ENCODE measurements around the gene GRIN3B.

GRIN3B gene

GRCh38 chr19:1000095-1000494, at the start of gene GRIN3B (continued):
- TF ChIP-seq, protein P1, sequence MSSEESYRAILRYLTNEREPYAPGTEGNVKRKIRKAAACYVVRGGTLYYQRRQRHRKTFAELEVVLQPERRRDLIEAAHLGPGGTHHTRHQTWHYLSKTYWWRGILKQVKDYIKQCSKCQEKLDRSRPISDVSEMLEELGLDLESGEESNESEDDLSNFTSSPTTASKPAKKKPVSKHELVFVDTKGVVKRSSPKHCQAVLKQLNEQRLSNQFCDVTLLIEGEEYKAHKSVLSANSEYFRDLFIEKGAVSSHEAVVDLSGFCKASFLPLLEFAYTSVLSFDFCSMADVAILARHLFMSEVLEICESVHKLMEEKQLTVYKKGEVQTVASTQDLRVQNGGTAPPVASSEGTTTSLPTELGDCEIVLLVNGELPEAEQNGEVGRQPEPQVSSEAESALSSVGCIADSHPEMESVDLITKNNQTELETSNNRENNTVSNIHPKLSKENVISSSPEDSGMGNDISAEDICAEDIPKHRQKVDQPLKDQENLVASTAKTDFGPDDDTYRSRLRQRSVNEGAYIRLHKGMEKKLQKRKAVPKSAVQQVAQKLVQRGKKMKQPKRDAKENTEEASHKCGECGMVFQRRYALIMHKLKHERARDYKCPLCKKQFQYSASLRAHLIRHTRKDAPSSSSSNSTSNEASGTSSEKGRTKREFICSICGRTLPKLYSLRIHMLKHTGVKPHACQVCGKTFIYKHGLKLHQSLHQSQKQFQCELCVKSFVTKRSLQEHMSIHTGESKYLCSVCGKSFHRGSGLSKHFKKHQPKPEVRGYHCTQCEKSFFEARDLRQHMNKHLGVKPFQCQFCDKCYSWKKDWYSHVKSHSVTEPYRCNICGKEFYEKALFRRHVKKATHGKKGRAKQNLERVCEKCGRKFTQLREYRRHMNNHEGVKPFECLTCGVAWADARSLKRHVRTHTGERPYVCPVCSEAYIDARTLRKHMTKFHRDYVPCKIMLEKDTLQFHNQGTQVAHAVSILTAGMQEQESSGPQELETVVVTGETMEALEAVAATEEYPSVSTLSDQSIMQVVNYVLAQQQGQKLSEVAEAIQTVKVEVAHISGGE (tag by site-specific recombination; conservative IDR thresholded peaks at IDR 0.05; ENCODE audit: low read depth) = peak; percentile 35; the same call in 1 of the 2 replicates
- TF ChIP-seq TSHZ1 (tag by site-specific recombination; IDR thresholded peaks at IDR 0.05; ENCODE audit: borderline replicate concordance) = peak; percentile 47; the same call in 1 of the 2 replicates
- peak; percentile 52 for TF ChIP-seq ZNF654 (tag by site-specific recombination; IDR thresholded peaks at IDR 0.05; ENCODE audit: low read depth)
- TF ChIP-seq ZNF621 (tag by site-specific recombination; IDR thresholded peaks at IDR 0.05) = no peak
- TF ChIP-seq ZNF560 (tag by site-specific recombination; IDR thresholded peaks at IDR 0.05; ENCODE audit: borderline replicate concordance) = 0 out of 2 replicates have a peak, but pooled peaks have one; percentile 6
- TF ChIP-seq SP2 (tag by site-specific recombination; IDR thresholded peaks at IDR 0.05) = peak; percentile 30
- TF ChIP-seq ZNF335 (tag by site-specific recombination; conservative IDR thresholded peaks at IDR 0.05) = peak; percentile 68
- TF ChIP-seq, protein P2, sequence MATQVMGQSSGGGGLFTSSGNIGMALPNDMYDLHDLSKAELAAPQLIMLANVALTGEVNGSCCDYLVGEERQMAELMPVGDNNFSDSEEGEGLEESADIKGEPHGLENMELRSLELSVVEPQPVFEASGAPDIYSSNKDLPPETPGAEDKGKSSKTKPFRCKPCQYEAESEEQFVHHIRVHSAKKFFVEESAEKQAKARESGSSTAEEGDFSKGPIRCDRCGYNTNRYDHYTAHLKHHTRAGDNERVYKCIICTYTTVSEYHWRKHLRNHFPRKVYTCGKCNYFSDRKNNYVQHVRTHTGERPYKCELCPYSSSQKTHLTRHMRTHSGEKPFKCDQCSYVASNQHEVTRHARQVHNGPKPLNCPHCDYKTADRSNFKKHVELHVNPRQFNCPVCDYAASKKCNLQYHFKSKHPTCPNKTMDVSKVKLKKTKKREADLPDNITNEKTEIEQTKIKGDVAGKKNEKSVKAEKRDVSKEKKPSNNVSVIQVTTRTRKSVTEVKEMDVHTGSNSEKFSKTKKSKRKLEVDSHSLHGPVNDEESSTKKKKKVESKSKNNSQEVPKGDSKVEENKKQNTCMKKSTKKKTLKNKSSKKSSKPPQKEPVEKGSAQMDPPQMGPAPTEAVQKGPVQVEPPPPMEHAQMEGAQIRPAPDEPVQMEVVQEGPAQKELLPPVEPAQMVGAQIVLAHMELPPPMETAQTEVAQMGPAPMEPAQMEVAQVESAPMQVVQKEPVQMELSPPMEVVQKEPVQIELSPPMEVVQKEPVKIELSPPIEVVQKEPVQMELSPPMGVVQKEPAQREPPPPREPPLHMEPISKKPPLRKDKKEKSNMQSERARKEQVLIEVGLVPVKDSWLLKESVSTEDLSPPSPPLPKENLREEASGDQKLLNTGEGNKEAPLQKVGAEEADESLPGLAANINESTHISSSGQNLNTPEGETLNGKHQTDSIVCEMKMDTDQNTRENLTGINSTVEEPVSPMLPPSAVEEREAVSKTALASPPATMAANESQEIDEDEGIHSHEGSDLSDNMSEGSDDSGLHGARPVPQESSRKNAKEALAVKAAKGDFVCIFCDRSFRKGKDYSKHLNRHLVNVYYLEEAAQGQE (tag by site-specific recombination; IDR thresholded peaks at IDR 0.05) = no peak
- peak; percentile 40; the same call in 1 of the 2 replicates for TF ChIP-seq PRDM4 (tag by site-specific recombination; IDR thresholded peaks at IDR 0.05)
- no peak for TF ChIP-seq ZNF791 (tag by site-specific recombination; IDR thresholded peaks at IDR 0.05)
- TF ChIP-seq, protein P3, sequence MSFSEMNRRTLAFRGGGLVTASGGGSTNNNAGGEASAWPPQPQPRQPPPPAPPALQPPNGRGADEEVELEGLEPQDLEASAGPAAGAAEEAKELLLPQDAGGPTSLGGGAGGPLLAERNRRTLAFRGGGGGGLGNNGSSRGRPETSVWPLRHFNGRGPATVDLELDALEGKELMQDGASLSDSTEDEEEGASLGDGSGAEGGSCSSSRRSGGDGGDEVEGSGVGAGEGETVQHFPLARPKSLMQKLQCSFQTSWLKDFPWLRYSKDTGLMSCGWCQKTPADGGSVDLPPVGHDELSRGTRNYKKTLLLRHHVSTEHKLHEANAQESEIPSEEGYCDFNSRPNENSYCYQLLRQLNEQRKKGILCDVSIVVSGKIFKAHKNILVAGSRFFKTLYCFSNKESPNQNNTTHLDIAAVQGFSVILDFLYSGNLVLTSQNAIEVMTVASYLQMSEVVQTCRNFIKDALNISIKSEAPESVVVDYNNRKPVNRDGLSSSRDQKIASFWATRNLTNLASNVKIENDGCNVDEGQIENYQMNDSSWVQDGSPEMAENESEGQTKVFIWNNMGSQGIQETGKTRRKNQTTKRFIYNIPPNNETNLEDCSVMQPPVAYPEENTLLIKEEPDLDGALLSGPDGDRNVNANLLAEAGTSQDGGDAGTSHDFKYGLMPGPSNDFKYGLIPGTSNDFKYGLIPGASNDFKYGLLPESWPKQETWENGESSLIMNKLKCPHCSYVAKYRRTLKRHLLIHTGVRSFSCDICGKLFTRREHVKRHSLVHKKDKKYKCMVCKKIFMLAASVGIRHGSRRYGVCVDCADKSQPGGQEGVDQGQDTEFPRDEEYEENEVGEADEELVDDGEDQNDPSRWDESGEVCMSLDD (tag by site-specific recombination; IDR thresholded peaks at IDR 0.05) = peak; percentile 63; the same call in 1 of the 2 replicates
- TF ChIP-seq CTCF (tag by site-specific recombination; IDR thresholded peaks at IDR 0.05) = peak; percentile 86
- TF ChIP-seq, protein P4, sequence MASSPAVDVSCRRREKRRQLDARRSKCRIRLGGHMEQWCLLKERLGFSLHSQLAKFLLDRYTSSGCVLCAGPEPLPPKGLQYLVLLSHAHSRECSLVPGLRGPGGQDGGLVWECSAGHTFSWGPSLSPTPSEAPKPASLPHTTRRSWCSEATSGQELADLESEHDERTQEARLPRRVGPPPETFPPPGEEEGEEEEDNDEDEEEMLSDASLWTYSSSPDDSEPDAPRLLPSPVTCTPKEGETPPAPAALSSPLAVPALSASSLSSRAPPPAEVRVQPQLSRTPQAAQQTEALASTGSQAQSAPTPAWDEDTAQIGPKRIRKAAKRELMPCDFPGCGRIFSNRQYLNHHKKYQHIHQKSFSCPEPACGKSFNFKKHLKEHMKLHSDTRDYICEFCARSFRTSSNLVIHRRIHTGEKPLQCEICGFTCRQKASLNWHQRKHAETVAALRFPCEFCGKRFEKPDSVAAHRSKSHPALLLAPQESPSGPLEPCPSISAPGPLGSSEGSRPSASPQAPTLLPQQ (tag by site-specific recombination; IDR thresholded peaks at IDR 0.05) = peak; percentile 63
- TF ChIP-seq KLF16 (tag by site-specific recombination; IDR thresholded peaks at IDR 0.05) = peak; percentile 47; the same call in 1 of the 2 replicates
- peak; percentile 75; the same call in 1 of the 2 replicates for TF ChIP-seq KLF7 (tag by site-specific recombination; IDR thresholded peaks at IDR 0.05; ENCODE audit: borderline replicate concordance)
- TF ChIP-seq ZNF248 (tag by site-specific recombination; IDR thresholded peaks at IDR 0.05) = no peak
- TF ChIP-seq ZNF639 (tag by site-specific recombination; IDR thresholded peaks at IDR 0.05) = peak; percentile 82
